ENCODE measurements around the gene POR. TPM values are rescaled to one million over a fixed set of nuclear protein-coding genes. Genes with fewer than 3 reads are reported as not detected.
A peak's percentile ranks its signal among the peaks of the same experiment; 100 is the strongest.
"Not testable (repeated sequence)": the region's sequence is repeated elsewhere in the genome, so short reads cannot be mapped to it uniquely, and the experiment has no call there.

POR gene
- 50.4 TPM for total RNA-seq

DNA sequence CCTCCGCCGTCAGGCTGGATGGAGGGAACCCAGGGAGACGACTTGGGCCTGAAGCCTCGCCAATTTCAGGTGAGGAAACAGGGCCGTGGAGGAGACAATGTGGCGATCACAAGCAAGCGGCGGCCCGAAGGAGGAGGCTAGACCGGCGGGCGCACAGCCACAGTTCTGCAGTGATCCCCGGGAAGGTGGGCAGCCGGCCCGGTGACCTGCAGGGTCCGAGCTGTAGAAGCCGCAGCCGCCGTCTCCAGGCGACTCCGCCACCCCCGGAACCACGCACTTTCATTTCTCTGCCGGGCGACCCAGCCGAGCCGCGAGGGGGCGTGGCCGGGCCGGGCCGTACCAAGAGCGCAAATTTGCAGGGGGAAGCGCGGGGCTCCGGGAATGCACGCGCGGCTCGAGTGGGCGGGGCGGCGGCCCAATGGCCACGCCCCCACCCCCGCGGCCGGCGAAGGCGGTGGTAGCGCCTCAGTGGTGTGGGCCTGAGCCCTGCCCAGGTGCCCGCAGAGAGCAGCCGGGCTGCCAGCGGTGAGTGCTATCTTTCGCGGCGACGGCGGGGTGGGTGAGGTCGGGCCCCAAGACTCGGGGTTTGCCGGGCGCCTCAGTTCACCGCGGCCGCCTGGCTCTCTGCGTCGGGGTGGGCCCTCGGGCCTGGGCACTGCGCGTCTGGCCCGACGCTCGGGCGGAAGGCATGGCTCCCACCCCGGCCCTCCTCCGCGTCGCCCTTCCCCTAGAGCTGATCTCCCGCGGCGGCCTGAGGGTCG lies at the start of gene POR:
TSS of gene POR (plus strand) at position 501 of the 761 bp plus-strand sequence. CDS start 38,847 bp downstream, outside the sequence.
- DNase-seq (ENCODE audit: low read depth in 2 of 3, low spot score in 2 of 3): peak; percentile 92 to 94 (median 94)

DNA sequence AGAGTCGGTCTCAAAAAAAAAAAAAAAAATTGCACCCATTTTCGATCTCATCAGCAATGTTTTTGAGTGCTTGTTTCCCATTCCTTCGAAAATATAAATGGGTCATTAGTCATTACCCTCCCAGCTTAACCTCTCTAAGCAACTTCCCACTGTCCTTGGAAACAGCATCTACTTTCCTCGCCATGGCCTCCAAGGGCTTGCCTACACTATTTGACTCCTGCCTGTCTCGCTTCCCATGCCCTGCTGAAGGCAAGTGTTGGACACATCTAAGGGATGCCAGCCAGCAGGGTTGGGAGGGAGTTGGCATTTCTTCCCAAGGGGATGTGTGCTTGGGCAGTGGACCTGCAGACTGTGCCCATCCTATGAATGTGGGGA lies 48.9 kb upstream of the POR start:
- no peak for DNase-seq (ENCODE audit: low read depth in 2 of 3, low spot score in 2 of 3)

DNA sequence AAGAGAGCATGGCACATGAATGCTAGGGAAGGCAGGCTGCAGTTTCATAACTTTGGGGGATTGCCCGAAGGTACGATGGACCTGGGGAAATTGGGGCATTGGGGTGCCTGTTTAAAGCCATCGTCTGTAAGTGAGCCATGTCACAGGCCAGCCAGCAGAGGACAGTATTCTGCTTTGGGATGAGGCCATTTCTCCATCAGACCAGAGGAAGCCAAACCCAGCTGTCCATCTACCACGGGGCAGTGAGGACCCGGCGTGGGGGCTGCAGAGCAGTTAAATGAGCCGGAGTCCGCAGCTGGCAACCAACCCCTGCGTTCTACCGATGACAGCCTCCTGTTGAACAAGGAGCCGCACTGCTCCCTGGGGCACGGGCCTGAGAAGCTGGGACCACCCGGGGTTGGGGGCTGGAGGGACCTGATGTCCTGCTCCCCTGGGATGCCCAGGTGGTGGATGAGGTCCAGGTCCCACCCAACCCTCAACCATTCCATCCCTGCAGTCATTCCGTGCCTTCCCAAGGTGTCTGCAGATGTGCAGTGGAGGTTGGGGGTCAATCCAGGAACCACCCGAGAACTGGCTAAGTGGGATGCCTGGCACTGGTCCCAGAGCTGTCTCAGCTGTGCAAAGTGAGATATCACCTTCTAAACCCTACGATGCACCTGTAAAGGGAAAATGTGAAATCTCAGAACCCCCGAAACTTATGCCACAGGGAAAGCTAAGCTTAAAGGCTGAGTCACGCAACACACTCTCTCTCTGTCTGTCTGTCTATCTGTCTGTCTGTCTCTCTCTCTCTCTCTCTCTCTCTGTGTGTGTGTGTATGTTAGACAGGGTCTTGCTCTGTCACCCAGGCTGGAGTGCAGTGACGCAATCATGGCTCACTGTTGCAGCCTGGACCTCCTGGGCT lies 48.2 kb upstream of the POR start:
- DNase-seq (ENCODE audit: low read depth in 2 of 3, low spot score in 2 of 3): peak in 2 of 3 donors; percentile 44 to 70

DNA sequence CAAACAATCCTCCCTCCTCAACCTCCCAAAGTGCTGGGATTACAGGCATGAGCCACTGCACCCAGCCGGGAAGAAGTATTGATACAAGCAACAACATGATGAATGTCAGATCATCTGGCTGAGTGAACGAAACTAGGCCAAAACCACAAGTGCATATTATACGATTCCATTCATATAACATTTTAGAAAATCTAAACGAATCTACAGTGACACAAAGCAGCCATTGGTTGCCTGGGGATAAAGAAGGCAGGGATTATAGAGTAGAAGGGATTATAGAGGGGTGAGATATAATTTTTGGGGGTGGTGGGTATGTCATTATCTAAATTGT lies 47.6 kb upstream of the POR start:
- DNase-seq (ENCODE audit: low read depth in 2 of 3, low spot score in 2 of 3): no peak

DNA sequence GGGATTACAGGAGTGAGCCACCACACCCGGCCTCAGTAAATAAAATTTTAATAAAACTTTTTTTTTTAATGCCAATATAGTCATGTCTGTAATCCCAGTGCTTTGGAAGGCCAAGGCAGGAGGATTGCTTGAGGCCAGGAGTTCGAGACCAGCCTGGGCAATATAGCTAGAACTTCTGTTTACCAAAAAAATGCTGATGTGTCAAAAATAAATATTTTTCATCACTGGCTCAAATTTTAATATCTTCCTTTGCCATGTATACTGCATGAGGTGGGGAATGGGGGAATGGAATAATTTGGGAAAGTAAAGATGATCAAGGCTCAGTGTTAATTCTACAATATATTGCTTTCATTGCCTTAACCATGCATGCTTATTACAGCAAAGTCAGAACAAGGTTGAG lies 46.8 kb upstream of the POR start:
- DNase-seq (ENCODE audit: low read depth in 2 of 3, low spot score in 2 of 3): no peak

DNA sequence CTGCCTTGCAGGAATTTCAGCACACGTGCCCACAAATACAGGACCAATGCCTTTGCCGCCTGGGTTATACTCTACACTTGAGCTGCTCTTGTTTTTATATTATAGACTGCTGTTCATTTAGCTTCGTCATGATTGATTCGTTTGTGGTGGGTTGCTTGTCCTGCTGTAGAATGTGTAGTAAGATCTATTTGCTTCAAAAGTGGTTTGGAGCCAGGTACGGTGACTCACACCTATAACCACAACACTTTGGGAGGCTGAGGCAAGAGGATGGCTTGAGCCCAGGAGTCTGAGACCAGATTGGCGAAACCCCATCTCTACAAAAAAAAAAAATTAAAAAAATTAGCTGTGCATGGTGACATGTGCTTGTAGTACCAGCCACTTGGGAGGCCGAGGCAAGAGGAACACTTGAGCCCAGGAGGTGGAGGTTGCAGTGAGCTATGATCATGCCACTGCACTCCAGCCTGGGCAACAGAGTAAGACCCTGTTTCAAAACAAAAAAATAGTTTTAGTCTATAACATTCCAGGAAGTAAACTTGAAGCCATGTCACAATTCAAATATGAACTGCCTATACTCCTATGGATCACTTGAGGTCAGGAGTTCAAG lies 45.1 kb upstream of the POR start:
- DNase-seq (ENCODE audit: low read depth in 2 of 3, low spot score in 2 of 3): no peak

DNA sequence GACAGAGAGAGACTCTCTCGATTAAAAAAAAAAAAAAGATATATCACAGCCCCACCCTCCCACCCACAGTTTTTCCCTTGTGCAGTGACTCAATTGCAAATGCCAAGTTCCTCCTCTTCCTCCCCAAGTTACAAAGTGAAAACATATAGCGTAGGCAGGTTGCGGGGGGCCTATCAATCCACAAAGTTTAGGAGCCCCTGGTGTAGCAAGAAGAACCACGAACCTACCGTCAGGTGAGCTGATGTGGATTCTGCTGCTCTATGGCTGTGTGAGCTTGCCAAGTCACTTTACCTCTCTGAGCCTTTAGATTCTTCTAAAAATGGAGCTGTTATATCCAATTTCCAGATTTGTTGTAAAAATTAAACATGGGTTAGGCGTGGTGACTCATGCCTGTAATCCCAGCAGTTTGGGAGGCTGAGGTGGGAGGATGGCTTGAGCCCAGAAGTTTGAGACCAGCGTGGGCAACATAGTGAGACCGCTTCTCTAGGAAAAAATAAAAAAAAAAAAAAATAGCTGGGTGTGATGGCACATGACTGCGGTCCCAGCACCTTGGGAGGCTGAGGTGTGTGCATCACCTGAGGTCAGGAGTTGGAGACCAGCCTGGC lies 44.3 kb upstream of the POR start:
- no peak for DNase-seq (ENCODE audit: low read depth in 2 of 3, low spot score in 2 of 3)

DNA sequence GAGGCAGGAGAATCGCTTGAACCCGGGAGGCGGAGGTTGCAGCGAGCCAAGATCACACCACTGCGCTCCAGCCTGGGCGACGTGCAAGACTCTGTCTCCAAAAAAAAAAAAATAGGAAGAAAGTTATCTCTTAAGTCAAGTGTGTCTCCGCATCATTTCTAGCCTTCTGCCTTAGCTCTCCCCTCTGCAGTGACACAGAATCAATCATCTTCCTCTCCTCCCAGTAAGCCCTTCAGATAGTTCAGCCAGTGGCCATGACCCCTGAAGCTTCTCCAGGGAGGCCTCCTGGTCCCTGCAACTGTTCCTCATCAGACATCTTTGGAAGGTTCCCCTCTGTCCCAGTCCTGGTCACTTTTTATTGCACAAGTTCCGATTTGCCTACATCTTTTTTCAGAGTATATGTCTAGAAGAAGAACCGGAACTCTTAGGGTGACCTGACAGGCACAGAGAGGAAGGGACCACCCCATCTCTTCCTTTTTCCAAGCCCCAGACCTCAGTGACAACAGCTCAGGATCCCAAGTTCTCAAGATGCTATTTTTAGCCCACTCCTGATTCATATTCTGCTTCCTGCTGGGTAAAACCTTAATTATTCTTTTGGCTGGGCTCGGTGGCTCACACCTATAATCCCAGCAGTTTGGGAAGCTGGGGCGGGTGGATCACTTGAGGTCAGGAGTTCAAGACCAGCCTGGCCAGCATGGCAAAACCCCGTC lies 42.7 kb upstream of the POR start:
- DNase-seq (ENCODE audit: low read depth in 2 of 3, low spot score in 2 of 3): no peak

DNA sequence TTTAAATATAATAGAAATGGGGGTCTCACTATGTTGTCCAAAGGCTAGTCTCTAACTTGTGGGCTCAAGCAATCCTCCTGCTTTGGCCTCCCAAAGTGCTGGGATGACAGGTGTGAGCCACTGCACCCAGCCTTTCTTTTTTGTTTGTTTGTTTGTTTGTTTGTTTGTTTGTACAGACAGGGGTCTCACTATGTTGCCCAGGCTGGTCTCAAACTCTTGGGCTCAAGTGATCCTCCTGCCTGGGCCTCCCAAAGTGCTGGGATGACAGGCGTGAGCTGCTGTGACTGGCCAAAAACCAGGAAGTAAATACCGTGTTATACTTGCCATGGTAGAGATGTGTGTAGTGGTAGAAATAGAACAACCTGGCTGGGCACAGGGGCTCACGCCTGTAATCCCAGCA lies 40.8 kb upstream of the POR start:
- DNase-seq (ENCODE audit: low read depth in 2 of 3, low spot score in 2 of 3): not testable (repeated sequence)

DNA sequence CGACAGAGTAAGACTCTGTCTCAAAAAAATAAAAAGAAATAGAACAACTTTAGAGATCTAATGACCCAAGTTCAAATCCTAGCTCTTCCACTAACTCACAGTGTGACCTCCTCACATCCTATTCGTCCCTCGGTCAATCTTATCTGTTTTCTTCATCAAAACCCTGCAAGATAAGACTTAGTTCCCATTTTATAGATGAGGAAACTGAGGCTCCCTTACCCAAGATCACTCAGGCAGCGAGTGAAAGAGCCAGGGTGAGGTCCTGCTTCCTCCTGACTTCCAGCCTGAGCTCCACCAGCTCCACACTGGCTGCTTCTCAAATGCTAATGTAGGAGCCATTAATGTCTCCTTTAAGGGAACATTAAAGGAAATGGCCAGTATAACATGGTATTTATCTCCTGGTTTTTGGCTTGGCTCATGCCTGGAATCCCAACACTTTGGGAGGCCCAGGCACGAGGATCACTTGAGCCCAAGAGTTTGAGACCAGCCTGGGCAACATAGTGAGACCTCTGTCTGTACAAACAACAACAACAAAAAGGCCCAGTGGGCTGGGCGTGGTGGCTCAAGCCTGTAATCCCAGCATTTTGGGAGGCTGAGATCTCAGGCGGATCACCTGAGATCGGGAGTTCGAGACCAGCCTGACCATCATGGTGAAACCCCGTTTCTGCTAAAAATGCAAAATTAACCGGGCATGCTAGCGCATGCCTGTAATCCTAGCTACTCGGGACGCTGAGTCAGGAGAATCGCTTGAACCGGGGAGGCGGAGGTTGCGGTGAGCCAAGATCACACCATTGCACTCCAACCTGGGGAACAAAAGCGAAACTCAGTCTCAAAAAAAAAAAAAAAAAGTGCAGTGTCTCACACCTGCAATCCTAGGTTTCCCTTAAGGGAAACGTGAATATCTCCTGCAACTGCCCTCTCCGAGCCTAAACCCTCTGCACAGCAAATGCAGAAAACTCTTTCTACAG lies 39.6 kb upstream of the POR start:
- no peak for DNase-seq (ENCODE audit: low read depth in 2 of 3, low spot score in 2 of 3)

DNA sequence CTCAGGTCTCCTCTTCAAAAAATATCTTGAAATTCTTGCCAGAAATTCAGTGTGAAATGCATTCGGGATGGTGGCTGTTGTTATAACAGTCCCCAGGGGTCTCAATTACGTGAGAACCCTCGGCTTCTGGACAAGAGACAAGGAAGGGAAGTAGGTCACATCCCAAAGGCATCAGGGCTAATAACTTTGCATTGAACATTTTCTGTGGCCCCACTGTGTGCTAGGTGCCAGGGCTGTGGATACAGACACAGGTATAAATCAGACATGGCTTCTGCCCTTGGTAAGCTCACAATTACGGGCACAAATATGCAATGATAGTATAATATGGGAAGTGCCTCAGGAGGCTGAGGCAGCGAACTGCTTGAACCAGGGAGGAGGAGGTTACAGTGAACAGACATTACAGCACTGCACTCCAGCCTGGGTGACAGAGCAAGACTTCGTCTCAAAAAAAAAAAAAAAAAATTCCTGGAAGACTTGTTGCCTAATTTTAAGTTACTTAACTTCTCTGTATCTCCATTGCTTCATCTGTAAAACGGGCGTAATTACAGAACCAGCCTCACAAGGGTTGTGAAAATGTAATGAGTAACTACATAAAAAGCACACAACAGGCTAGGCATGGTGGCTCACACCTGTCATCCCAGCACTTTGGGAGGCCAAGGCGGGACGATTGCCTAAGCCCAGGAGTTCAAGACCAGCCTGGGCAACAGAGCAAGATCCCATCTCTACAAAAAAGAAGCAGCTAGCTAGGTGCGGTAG lies 38.7 kb upstream of the POR start:
- no peak for DNase-seq (ENCODE audit: low read depth in 2 of 3, low spot score in 2 of 3)

DNA sequence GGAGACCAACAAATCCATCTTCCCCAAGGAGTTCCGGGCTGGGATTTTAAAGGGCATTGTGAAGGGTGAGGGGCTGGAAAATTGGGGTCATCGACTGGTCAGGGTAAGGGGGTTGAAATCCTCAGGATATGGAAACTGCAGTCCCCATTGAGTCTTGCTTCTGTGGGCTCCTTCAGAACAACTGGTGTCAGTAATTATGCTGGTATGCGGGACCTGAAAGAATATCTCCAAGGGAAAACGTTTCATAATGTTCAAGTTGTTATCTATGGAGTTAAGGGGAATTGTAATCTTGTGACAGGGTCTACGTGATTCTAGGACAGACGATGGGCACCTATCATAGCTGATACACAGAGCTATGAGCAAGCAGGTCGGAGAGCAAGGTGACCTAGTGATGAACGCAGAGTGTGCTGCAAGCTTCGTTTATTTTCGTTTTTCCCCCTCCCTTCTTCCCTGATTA lies 36.6 kb upstream of the POR start:
- DNase-seq (ENCODE audit: low read depth in 2 of 3, low spot score in 2 of 3): no peak

DNA sequence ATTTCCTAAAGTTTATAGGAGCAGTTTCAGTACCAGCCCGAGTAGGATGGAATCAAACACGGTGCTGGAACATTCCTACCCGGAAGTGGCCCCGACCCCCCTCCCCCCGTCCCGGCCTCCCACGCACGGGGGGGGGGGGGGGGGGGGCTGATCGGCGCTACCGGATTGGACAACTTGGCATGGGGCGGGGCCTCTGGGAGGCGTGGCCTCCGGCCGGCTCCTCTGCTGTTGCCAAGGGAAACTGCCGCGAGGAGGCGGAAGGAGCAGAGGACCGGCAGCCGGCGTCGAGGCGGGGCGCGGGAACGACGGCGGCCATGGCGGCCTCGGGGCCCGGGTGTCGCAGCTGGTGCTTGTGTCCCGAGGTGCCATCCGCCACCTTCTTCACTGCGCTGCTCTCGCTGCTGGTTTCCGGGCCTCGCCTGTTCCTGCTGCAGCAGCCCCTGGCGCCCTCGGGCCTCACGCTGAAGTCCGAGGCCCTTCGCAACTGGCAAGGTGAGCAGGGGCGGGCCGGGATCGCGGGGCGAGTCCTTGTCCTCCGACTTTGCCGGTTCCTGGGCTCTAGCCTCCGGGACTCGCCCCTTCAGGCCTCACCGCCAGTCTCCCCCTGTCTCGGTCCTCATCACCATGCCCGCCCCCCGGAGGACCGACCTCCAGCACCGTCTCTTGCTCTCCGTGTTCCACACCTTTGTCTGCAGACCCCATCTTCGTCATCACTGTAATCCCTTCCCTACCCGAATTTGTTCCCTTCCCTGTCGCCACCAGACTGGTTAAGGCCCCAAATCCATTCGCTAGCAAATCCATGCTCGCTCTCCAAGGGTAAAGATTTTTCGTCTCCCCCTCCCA lies 36.0 kb upstream of the POR start, which contains the start of gene RHBDD2:
TSS of gene RHBDD2 (plus strand) at position 266 of the 843 bp plus-strand sequence. CDS start at position 315, 49 bp downstream.
- peak; percentile 93 to 95 (median 93) for DNase-seq (ENCODE audit: low read depth in 2 of 3, low spot score in 2 of 3)

DNA sequence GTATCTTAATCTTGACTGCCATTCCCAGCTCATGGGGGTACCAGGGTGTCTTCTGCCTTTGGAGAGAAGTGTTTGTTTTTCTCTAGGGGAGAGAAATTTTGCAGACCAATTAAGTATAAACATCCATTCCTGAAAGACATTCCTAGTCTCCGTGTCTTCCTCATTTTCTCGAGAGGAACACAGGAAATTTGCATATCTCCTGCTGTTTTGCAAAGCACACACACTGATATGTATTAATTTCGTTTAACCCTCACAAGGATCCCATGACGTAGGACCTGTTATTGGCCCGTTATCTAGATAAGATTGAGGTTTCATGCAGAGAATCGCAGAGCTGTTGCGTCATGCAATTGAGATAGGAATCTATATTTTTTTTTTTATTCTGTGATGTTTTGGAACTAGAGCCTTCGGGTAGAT lies 35.2 kb upstream of the POR start:
- no peak for DNase-seq (ENCODE audit: low read depth in 2 of 3, low spot score in 2 of 3)

DNA sequence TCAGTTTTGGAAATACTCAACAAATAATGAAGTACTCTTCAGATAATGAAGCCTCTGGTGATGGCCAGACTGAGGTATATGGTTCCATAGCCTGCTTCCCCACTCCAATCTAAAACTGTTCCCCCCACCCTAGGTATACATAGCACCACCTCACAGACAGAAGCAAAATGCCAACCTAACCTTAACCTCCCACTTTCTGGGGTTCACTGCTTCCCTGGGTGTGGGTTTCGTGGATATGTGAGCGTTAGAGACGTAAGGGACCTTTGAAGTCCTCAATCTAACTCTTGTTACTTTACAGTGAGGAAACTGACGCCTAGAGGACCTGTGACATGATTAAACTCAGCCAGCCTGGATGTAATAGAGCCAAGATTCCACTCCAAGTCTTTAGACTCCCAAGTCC lies 34.7 kb upstream of the POR start:
- no peak for DNase-seq (ENCODE audit: low read depth in 2 of 3, low spot score in 2 of 3)

DNA sequence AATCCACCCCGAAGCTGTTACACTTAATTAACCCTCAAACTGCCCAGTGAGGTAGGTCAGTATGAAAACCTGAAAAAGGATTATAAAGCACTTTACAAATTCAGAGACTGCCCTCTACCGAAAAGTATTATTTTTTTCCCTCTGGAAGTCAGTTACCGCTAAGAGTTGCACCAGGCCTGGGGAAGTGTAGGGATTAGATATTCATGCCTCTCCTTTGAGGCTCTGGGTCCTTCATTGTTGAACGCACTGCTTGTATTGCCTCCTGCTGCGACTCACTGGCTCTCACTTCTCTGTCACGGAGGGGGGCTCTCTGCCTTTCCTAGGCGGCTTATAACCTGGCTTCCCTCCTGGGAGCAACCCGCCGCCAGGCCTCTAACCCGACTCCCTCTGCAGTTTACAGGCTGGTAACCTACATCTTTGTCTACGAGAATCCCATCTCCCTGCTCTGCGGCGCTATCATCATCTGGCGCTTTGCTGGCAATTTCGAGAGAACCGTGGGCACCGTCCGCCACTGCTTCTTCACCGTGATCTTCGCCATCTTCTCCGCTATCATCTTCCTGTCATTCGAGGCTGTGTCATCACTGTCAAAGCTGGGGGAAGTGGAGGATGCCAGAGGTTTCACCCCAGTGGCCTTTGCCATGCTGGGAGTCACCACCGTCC lies 33.4 kb upstream of the POR start:
- no peak for DNase-seq (ENCODE audit: low read depth in 2 of 3, low spot score in 2 of 3)

DNA sequence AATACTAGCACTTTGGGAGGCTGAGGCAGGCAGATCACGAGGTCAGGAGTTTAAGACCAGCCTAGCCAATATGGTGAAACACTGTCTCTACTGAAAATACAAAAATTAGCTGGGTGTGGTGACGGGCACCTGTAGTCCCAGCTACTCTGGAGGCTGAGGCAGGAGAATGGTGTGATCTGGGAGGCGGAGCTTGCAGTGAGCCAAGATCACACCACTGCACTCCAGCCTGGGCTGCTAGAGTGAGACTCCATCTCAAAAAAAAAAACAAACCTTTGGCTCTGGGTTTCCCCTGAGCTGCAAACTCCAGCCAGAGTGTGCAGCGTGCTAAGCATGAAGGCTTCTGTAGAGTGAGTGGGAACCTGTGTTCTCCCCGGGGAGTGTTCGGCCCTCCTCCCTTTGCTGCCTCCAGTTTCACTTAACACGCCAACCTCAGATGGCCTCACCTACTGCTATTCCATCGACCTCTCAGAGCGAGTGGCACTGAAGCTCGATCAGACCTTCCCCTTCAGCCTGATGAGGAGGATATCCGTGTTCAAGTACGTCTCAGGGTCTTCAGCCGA lies 31.6 kb upstream of the POR start:
- not testable (repeated sequence) for DNase-seq (ENCODE audit: low read depth in 2 of 3, low spot score in 2 of 3)
